ENCODE data around the gene RACK1.
A peak's percentile ranks its signal among the peaks of the same experiment; 100 is the strongest.

Gene RACK1

GRCh38 chr5:181259974-181260719 is 16.4 kb upstream of the RACK1 start:
- no peak for DNase-seq (ENCODE audit: low read depth in 2 of 2)

GRCh38 chr5:181259283-181259682 is 15.6 kb upstream of the RACK1 start:
- no peak for DNase-seq (ENCODE audit: low read depth in 2 of 2)

DNA sequence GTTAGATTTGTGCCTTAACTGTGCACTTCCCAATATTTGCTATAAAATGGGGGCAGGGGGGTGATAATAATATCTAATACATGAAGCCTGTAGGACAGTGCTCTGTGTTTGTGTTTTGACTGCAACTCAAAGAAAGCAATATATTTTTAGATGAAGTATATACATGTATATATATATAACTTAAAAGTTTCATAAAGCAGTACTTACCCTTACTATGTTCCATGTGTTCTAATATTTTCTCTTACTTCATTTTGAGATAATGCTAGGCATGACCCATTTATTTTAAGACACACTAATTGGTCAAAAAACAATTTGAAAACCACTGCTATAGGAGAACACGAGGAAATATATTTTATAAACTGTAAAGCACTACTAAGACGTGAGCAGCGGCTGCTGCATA is 14.9 kb upstream of the RACK1 start:
- no peak for DNase-seq (ENCODE audit: low read depth in 2 of 2)

DNA sequence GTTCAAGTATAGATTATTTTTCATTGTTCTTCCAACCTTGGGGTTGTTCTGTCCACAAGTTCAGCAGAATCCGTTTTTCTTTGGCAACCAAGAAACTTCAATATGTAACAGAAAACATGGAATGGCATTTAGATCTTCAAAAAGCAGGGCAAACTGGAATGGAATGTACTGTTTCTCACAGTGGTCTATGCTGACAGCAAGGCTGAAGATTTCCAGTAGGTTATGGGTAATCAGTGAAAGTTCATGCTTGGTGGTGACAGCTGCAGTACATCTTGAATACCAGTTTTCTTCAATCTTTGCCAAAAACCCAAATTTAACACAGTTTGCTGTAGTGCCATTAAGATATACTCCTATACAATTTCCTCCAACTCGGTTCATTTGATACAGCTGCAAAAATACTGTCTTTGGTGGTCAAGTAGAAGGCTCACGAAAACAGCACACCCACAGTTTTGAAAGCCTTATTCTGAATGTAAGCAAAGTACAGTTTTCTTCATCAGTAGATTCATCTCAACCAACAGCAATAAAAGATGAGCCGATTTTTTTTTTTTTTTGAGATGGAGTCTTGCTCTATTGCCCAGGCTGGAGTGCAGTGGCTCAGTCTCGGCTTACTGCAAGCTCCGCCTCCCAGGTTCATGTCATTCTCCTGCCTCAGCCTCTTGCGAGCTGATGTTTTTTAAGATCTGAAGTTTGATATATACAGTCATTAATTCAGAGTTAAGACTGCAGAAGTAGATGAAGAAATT is 12.3 kb upstream of the RACK1 start:
- no peak for DNase-seq (ENCODE audit: low read depth in 2 of 2)

DNA sequence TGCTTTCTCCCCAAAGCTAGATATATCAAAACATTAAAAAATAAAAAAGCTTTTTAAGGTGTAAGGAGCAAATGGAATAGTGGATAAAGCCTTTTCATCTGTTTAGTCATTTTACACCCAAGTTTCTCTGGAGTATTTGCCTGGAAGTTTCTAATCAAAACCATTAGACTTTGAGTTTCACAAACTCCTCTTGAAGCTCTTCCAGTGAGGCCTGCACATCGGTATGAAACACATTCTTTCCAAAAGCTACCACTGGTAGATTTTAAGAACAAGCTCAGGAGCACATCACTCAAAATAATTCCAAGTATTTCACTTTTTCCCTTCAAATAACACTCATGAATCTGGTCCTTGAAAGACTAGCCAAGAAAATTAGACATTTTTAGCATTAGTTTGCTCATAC is 11.6 kb upstream of the RACK1 start:
- no peak for DNase-seq (ENCODE audit: low read depth in 2 of 2)

DNA sequence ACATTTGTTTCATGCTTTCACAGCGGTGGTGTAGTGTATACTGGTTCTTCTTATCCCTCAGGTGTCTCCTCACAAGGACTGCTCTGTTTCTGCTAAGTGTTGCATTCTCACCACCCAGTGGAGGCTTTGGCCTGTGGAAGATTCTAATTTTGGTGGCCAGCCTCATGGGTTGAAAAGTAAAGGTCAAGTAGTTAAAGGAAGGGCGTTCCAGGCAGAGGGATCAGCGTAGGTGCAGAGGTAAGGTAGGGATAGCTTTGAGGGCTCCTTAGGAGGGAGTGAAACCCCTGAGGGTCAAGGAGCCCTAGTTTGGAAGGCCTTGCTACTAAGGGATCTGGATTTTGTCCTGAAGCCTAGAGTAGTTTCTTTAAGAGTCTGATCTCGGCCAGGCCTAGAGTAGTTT is 4.6 kb upstream of the RACK1 start:
- no peak for DNase-seq (ENCODE audit: low read depth in 2 of 2)

DNA sequence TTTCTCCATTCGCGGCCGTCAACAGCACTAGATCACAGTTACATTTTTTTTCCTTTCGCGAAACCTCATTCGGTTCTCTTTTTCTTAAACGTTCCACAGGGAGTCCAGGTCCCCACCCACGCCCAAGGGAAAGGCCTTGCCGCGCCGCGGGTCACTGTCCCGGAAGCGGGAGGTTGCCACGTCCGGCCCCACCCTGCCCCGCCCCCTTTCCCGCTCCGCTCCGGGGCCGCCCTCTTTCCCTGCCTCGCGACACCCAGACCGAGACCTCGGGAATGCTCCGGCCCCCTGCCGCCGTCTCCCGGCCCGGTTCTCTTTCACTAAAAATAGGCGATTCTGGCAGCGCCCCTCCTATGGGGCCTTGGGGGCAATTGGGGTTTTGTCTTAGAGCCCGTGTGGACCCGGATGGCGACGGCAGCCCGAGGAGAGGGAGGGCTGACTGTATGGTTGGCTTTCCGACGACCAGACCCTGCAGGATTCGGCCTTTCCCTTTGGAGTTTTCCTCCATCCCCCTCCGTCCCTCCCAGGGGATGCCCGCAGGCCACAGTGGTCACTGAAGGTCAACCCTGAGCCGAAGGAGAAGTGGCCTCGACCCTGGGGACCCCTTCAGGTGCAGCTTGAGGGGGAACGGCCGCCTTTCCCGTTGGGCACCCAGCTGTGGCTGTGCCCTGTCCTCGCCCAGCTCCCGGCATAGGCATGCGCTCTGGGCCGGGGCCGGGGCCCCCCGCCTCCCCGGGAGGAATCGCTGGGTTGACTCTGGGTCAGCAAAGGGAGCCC is 2.8 kb upstream of the RACK1 start:
- peak; percentile 77 to 82 for DNase-seq (ENCODE audit: low read depth in 2 of 2)

DNA sequence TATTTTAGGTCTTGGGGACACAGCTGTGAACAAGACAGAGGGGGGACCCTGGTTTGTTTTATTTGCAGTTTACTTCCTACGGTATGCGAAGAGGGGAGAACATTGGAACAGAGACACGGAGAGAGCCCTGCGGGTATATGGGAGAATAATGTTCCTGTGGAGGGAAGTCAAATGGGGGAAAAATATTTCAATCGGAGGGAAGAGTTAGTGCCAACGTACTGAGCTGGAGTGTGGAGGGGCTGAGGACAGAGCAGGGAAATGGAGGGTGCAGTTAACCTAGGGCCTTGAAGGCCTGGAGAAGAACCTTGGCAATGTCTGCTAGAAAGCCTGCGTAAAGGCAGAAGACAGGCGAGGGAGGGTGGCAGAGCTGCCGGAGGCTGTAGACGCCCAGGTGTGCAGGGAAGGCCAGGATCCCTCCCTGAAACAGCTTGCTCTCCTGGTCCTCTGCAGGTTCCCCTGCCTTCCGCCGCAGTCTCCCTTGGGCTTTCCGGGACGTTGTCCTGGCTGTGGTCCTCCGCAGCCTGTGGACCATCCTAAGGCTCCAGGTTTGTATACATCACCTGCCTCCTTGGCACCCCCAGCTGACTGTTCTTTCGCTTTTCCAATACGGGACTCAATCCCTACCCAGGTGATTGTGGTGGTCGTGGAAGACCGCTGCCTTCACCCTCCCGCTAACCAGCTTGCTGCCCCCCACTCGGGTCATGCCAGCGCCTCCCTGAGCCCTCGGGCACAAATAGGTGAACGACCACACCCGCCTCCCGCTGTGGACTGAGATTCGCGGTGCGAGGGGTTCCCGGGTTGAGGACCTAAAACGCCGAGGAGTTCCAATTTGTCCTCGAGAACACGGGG is 1.9 kb upstream of the RACK1 start:
- no peak for DNase-seq (ENCODE audit: low read depth in 2 of 2)

- DNase-seq (ENCODE audit: low read depth in 2 of 2) = no peak
These were observed 615 bp downstream of the RACK1 start for GRCh38 chr5:181243018-181243563.

DNA sequence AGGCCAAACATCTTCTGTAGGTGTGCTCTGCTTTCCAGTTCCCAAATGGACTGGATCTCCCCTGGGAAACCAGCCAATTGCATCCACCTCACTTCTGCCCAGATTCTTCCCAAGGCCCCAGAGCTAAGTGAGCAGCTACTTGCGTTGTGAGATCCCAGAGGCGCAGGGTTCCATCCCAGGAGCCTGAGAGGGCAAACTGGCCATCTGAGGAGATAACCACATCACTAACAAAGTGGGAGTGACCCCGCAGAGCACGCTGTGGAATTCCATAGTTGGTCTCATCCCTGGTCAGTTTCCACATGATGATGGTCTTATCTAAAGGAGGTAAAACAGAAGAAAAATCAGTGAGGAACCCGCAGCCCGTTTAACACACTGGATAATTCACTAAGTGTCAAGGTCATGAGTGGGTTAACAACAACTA is 1.7 kb downstream of the RACK1 start:
- no peak for DNase-seq (ENCODE audit: low read depth in 2 of 2)

GRCh38 chr5:181241393-181241975 is 2.2 kb downstream of the RACK1 start:
- DNase-seq (ENCODE audit: low read depth in 2 of 2) = no peak

DNA sequence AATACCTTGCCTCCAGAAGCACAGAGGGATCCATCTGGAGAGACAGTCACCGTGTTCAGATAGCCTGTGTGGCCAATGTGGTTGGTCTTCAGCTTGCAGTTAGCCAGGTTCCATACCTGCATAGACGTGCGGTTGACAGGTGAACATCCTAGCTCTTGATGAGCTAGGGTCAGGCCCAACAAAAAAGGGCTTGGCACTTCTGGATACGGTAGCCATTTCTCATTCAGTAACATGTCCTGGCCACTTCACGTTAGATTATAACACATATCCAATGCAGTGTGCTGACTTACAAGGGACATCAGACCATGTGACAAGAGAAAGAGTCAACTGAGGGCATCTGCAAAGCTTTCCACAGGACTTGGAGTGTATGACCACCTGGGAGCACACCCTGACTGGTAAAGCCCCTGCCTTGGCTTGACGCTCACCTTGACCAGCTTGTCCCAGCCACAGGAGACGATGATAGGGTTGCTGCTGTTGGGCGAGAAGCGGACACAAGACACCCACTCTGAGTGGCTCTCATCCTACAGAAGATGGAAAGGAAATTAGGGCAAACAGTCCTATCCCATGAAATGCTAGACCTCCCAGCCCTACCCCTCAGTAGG is 4.5 kb downstream of the RACK1 start:
- no peak for DNase-seq (ENCODE audit: low read depth in 2 of 2)

GRCh38 chr5:181237729-181238385 is 5.8 kb downstream of the RACK1 start:
- no peak for DNase-seq (ENCODE audit: low read depth in 2 of 2)

GRCh38 chr5:181236954-181237641 is 6.6 kb downstream of the RACK1 start:
- DNase-seq (ENCODE audit: low read depth in 2 of 2) = no peak

- DNase-seq (ENCODE audit: low read depth in 2 of 2) = no peak
These were observed 7.2 kb downstream of the RACK1 start for GRCh38 chr5:181236471-181236870.

DNA sequence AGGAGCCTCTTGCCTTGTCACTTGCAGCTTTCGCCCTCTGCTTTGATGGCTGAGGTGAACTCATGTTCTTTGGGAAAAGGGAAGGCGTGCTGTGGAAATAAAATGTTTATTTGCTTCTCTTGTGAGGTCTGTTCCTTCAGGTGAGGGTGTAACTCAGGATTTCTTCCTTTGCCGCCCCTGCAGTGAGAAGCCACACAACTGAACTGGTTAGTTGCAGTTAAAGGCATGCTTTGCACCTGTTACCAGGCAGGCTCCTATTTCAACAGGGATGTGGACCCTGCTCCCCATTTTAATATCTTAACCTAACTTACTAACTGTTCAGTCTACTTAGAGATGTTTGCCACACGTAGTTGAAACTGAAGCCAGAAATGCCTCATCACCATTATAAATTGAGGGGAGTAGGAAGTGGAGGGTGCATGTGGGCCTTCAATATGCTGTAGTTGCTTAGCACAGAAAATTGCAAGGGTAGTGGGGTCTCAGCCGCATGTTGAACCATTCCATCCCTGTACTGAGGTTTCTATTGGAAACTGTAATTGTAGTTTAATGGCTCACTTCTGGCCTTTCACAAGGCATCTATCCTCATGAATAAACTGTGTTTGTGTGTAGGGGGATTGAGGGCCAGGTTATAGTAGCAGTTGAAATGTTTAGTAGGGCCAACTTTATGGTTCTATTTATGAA is 7.9 kb downstream of the RACK1 start:
- DNase-seq (ENCODE audit: low read depth in 2 of 2) = no peak

DNA sequence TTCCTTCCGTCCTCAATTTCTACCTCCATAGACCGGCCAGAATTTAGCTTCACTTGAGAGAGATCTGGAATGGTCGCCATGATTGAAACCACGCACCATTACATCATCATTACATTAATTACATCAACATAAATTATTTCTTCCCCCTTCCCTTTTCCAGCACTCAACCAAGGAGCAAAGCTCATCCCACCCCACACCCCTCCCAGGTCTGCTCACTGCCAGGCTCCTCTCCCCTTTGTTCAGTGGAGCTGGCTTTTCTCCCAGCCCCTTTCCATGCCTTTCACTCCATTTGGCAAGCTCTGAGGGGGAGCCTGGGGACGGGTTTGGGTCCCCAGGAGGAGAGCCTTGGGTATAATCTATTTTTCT is 8.4 kb downstream of the RACK1 start:
- no peak for DNase-seq (ENCODE audit: low read depth in 2 of 2)

DNA sequence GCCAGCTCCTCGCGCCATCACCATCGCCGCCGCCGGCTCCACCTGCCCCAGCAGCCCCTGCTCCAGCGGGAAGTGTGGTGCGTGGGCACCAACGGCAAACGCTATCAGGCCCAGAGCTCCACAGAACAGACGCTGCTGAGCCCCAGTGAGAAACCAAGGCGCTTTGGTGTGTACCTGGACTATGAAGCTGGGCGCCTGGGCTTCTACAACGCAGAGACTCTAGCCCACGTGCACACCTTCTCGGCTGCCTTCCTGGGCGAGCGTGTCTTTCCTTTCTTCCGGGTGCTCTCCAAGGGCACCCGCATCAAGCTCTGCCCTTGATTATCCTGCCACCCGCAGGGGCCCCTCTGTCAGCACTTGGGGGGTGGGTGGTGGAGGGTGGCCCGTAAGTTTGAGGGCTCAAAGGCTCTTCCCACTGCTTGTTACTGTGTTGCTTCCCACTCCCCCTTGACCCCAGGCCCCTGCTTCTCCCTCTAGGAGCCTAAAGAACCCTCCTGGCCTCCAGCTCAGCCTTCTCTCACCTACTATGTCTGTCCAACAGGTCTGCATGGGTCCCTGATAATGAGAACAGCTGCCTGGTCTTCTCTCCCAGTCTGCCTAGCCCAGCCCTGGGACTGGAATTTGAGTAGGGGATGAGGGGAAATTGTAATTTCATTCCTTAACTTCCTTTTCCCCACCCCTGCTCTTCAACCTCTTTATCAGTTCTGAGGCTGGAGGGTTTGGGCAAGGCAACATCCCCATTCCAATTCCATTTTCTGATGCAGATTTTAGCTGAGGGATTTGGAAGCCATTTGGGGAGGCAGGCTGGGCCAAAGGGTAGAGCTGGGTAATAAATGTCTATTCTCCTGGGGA is 9.0 kb downstream of the RACK1 start:
- no peak for DNase-seq (ENCODE audit: low read depth in 2 of 2)

All from stimulated activated CD8-positive, alpha-beta memory T cell treated with anti-CD3 and anti-CD28 coated beads, Interleukin-2, amount 100 ng/mL, for 48 hours (primary cell).